ENCODE measurements around the gene ZNF530.

The ZNF530 gene

DNA sequence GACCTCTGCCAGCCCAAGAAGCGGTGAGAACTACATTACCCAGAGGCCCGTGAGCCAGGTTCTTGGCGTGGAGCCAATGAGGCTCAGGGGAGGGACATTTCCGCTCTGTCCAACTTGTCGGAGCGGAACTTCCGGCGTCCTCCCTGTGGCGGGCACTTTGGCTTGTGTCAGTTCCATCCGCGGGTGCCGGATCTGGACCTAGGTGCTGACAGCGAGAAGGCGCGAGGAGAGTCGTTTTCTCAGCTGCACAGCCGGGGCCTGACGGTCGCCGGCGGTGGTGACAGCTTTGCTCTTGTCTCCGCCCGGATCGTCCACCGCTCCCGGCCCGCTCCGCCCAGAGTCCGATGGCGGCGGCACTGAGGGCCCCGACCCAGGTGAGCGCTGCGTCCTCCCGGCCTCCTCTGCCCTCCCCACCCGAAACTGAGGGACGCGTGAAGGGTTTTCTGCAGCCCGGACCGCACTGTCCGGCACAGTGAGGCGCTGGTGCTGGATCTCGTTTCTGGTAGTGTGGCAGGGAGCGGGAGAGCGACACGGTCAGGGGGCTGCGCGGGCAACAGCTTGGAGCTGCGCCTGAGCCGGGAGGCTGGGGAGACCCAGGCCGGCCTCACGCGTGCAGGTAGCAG, at the start of gene ZNF530:
Gene ZNF530 (plus strand): TSS at position 125 of the 623 bp plus-strand sequence. CDS start 4,461 bp downstream, outside the sequence.
- peak; percentile 53 for DNase-seq

DNA sequence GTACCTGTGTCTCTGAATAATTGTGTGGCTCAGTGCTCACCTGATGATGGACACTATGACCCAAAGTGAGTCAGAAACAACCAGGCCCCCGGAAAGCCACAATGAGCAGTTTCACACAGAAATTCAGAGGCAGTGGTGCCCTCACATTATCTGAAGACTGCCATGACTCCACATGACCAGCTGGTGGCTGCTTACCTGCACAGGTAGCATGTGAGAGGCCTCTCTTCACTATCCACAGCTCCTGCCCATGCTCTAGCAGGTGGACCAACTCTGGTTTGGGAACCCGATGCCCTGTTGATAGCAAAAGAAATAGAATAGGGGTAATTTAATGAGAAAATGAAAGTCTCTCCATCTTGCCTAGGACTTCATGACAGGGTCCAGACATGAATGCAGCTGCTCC, 47.3 kb upstream of the ZNF530 start:
- no peak for DNase-seq

DNA sequence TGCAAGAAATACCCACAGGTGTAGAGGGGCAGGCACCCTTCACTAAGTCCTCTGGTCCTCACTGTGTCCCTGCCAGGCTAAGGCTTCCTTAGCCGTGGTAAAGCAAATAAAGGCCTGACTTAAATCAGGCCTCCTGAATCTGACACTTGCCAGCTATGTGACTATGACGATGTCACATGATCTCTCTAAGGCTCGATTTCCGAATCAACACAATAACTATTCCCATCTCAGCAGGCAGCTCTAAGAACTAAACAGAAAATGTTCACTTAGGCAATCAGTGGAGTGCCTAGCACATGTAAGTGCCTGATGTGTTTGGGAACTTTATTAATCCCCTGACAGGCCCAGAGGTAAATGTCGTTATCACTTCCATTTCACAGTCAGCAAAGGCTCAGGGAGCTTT, 42.0 kb upstream of the ZNF530 start:
- no peak for DNase-seq

DNA sequence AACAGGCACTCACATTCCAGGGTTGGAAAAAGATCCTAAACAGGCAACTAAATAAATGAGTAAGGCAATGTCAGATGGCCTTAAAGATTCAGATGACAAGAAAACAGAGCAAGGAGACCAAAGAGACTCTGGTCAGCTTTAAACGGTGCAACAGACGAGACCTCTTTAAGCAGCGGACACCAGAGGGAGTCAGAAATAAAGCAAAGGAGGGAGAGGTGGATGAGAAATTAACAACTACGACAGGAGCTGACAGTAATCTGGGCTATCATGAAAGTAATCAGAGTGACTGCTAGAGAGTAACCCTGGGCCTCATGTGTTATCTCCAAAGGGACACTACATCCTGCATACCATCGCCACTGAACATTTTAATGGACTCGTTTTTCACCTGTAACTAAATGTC, 41.2 kb upstream of the ZNF530 start:
- no peak for DNase-seq

DNA sequence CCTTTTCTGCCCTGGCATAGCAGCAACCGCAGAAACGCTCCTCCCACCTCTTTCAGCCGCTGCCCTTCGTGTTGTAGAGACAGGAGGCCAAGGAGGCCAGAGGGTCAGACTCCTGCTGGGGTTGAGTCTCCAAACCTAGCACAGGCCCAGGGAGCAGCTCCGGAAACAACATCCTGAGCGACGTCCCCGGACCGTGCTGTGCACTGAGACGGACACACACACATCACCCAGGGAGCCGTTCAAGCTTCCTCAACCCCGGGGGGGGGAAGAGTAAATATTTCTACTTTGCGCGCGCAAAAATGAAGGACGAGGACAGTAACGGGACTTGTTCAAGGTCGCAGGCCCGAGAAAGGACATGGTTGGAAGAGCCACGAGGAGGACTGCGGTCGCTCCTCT, 40.7 kb upstream of the ZNF530 start:
- DNase-seq, result no peak

DNA sequence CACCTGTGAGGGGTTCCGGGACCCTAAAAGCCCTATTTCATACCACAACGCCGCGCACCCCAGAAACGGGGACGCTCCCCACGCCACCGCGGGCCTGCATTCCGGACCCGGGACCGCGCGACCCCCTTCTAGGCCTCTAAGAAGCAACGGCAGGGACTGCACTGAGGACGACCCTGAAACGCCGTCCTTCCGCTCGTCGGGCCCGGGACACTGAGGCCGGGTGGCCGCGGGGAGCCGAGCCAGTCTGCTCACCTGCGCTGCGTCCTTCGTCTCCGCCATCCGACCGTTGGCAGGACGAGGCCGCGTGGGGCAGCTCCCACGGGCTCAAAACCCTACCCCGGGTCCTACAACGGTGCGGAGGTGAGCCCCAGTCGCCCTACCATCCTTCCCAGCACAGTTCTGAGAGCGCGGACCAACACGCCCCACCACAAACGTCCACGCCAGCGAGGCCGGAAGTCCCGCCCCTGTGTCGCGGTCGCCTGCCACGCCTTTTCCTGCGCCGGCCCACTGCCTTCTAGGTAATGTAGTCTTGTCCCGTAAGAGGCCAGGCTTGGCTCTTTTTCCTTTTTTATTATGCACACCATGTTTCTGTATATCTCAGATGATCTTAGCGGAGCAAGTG, 40.2 kb upstream of the ZNF530 start, which contains the start of gene ZNF550:
Gene ZNF550 (minus strand): TSS at position 460 of the 622 bp plus-strand sequence. CDS start 181 bp downstream, at position 279.
- peak; percentile 58 for DNase-seq

DNA sequence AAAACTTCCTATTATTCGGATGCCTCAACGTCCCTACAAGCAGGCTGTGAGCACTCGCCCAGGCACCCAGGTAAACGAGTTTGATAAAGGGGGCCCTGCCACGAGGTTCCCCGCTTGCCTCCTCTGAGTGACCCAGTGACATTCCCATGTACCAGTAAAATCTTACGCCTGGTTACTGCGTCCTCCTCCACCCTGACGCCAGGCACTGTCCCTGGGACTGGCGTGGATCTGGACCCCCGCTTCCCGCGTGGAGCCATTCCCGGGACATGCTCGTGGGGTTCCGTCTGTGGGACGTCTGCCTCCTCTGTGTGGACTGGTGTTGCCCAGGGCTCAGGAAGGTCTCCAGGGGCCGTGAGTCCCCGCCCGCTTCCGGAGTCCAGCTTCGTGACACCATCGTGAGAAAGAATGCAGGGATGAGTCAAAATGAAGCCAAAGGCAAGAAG, 39.6 kb upstream of the ZNF530 start:
- no peak for DNase-seq

DNA sequence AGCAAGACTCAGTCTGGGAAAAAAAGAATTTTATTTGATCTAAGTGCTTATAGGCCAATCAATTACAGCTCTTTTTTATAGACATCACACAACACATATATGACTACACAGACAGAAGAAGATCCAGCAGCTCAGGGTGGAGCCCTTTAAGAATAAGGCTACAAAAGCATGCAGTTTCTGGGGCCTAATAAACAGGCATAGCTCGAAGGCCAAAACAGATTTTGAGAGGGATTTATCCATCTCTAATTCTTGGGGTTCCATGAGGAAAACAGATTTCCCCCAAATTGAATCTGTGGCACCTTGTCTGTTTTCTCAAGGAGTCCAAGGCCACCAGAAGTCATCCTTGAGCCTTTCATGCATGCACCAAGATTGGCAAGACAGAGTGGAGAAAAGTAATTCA, 36.1 kb upstream of the ZNF530 start:
- DNase-seq, result no peak

DNA sequence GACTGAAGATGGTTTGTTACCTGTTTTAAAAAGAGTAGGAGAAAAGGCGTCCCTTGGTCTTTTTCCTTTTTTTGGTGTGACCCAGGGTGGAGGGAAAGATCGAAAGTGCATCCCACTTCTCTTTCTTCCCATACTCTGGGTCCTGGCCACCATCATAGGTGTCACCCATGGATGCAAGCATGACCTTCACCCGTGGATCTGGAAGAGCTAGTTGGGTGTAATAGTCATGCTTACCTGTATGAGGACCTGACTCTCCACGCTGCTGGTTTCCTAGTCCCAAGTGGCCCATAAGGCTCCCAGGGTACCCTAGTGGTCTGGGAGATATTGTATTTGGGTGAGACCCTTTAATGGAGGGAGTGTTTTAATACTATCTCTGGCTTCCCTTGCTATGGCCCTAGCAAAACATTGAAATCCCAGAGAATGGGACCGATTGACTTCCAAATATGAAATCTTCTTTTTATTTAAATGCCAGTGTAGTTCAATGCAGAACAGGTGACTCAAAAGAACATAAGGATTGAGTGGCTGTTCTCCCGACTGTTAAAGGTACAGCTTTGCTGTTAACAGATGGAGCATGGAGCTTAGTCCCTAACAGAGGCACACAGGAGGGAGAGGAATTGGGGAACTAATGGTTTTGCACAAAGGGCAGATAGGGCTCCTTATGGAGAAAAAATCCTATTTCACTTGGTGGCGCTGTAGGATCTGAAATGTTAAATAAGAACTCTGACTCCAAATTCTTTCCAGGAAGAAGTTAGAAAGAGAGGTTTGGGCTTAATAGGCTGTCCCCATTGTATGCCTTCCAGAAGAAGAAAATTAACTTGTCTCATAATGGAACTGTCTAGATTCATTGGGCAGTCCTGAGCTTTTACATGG, 33.1 kb upstream of the ZNF530 start:
- no peak for DNase-seq

DNA sequence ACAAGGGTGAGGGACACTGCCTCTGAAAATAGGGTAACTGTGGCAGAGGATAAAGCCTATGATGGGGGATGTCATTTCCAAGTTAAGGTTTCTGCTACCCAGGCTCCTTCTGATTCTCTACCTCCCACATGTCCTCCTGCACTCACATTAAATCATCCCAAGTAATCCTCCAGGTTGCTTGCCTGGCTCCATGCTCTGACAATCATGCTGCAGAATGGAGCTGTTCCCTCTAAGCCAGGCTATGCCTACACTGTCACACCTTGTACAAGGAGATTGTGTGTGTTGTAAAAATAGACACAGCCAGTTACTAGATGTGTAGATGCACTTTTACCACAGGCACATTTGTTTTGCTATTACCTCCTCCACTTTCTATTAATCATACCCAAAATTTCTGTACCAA, 29.0 kb upstream of the ZNF530 start:
- DNase-seq, result no peak

DNA sequence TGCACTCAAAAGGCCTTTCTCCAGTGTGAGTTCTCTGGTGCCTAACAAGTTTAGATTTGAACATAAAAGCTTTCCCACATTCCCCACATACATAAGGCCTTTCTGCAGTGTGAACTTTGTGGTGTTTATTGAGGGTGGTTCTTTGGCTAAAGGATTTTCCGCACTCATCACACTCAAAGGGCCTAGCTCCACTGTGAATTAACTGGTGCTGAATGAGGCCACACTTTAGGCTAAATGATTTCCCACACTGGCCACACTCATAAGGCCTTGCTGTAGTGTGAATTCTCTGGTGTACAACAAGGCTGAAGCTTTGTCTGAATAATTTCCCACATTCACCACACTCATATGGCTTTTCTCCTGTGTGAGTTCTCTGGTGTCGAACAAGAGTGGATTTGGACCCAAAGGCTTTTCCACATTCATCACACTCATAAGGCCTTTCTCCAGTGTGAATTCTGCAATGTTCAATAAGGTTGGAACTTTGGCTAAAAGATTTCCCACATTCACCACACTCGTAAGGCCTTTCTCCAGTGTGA, 27.2 kb upstream of the ZNF530 start:
- DNase-seq, result no peak

DNA sequence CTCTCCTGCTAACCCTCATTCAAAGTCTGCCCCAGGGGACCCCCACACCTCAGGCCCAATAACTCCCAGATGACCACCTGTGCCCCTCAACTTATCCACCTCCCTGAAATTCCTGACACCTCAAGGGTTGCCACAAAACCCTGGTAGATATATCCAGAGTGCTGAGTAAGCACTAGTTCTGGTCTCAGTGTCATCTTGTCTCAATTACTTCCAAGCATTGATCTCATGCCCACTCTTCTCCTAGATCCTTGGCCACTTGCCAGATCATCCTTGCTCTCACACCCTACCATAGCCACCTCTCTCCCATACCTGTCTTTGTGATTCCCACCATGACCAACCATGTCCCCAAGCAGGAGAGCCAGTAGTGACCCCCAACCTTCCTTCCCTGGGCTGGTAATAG, 23.0 kb upstream of the ZNF530 start:
- DNase-seq, result no peak

DNA sequence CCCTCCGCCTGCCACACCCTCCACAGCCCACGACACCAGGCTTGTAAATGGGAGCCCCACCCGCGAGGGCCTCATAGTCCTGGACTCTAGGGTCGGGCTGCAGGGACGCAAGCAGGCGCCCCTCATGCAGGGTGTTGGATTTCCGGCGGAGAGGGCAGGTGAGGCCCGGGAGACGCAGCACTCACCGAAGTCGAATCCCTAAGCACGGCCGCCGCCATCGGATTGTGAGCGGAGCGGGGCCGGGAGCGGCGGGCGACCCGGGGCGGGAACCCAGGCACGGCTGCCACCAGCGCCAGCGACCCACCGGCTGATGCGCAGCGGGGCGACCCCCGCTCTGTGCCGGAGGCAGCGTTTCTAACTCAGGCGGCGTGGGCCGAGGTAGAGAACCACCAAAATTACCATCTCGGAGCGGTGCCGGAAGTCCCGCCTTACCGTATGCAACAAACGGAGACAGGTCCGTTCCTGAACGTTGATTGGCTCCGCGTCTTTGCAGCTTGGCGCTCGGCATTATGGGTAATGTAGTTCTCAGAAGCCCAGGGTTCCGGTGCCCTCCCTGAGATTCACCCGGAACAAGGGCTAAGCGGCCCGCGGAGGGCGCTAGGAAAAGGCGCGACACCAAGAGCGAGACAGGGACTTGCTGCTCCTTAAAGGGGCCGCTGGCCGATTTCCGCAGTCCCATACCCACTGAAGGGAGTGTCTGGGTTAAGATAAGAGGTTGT, 21.0 kb upstream of the ZNF530 start, which contains the start of gene ZNF416:
Gene ZNF416 (minus strand): TSS at position 425 of the 719 bp plus-strand sequence. CDS start 207 bp downstream, at position 218.
- peak; percentile 94 for DNase-seq

DNA sequence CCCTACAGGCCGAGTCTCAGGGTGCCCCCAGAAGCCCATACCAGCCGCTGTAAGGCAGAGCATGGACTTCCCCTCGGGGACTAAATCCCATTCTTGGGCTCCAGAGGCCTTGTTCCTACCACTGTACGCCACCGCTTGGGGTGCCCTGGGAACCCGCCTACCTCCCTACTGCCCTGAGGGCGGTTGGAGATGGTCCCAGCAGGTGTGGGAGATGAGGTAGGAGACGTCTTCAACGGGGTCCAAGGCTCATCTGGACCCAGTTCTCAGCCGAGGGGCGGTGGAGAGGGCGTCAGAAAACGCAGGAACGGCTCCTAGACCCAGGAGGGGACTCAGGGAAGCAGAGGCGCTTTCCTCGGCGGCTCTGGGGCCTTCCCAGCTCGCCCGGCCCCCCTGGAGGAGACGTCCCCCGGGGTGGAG, 16.6 kb upstream of the ZNF530 start:
- no peak for DNase-seq

DNA sequence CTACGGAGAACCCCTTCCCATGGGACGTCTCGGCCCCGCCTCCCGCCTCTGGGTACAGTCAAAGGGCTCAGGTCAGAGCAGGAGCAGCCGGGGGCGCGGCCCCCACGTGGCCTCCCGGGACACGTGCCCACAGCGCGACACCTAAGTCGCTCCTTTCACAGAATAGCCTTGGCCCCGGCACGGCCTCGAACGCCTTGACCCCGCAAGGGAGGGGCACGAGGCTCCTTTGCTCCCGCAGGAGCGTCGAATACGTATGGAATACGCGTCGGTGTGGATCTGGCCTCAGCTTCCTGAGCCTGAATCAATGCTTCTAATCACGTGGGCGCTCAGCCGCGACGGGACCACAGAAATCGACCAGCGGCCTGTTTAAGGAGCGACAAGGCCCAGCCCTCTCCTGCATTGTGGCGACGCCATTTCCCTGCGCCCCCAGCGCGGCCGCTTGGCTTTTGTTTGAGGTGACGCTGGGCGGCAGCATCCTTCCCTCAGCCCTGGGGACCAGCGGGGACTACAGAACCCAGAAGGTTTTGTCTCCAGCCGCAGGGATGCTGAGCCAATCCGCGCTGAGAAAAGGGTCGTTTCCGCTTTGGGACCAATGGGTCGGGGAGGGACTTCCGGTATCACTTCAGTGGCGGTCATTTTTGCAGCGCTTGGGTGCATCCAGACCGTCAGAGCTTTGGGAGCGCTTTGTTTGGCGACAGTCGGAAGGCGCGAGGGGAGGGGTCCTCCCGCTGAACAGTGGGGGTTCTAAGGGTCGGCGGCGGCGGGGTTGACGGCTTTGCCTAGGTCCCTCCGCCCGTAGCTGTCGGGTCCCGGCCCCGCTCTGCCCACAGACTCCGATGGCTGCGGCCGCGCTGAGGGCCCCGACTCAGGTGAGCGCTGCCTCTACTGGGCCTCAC, 15.9 kb upstream of the ZNF530 start, which contains the start of gene ZIK1:
Gene ZIK1 (plus strand): TSS at position 625 of the 896 bp plus-strand sequence. CDS start 212 bp downstream, at position 837.
- DNase-seq, result no peak

DNA sequence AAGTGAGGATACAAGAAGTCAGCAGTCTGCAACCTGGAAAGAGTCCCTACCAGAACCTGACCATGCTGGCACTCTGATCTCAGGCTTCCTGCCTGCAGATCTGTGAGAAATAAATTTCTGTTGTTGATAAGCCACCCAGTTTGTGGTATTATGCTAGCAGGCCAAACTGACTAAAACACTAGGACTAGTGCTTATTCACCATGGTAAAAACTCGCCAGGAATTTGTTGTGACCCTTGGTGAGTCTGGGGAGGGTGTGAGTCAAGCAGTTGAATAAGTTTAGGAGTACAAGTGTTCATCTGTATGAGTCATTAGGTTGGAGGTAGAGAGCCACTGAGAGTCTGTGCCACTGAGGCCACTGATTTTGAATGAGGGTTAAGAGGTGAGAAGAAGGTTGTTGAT, 12.2 kb upstream of the ZNF530 start:
- DNase-seq, result no peak

DNA sequence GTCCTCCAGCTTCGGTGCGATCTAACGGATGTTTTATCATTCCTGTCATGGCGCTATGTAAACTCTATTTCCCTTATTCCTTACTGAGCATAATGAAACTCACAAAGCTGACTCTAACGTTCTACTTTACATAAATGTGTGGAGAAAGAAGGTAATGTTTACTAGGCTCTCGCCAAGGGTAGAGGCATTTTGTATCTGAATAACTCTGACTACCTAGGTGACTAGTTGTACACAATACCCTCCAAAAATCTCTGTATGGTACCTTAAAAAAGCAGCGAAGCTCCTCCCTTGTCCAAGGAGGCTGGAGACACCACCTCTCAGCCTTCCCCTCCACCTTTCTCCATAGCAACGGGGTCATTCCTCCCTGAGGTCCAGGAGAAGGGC, 316 bp upstream of the ZNF530 start:
- DNase-seq, result no peak

DNA sequence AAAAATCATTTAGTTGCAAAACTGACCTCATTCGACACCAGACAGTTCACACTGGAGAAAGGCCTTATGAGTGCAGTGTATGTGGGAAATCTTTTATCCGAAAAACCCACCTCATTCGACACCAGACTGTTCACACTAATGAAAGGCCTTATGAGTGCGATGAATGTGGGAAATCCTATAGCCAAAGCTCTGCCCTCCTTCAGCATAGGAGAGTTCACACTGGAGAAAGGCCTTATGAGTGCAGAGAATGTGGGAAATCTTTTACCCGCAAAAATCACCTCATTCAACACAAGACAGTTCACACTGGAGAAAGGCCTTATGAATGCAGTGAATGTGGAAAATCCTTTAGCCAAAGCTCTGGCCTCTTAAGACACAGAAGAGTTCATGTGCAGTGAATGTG, 7.2 kb downstream of the ZNF530 start:
- no peak for DNase-seq

DNA sequence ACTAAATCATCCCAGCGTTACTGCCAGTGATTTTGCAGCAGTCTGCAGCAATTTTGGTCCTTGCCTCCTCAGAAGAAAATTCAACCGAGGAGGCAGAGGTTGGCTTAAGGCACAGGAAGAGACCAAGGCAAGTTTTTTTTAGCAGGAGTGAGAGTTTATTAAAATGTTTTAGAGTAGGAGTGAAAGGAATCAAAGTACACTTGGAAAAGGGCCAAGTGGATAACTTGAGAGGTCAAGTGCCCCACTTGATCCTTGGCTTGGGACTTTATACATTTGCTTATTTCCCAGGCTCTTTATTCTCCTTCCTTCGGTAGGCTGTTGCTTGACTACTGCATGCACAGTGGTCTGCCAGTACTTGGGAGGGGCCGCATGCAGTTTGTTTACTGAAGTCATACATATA, 11.4 kb downstream of the ZNF530 start:
- no peak for DNase-seq

DNA sequence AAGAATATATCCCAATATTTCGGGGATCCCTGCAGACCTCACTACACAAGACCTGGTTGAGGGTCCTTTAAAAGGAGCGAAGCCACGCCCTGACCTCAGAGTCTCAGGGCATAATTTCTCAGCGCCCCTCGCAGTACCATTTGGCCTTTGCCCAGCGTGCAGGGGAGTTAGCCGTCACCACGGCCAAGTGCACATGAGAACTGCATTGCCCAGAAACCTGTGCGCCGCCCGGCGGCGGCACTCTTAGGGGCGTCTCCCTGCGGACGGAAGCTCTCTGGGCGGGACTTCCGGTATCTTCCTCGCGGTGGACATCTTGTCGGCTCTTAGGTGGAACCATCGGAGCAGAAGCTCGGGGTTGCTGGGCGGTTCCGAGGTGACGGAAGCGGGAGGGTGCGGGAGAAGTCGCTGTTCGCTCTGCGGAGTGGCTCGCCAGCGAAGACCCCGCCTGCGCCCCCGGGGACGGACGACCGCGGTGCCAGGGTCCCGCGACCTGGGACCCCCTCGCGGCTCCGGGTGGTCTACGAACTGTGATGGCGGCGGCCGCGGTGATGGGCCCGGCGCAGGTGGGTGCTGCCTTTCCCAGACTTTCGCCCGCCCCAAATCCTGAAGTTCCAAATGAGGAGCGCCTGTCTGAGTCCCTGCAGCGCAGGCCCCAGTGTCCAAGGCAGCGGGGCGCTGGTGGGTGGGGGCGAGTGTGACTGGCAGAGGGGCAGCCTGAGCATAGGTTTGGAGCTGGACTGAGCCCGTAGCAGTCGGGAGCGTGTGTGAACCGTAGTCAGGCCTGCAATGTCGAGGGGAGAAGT, 14.5 kb downstream of the ZNF530 start, which contains the start of gene ZNF134:
Gene ZNF134 (plus strand): TSS at position 302 of the 803 bp plus-strand sequence. CDS start 5,227 bp downstream, outside the sequence.
- peak; percentile 57 for DNase-seq
